NCI-H82 (cell line): ENCODE results near the gene OASL.
"Not testable (repeated sequence)": the region's sequence is repeated elsewhere in the genome, so short reads cannot be mapped to it uniquely, and the experiment has no call there.

Experiments
- DNase-seq: peaks from one replicate; lab custom pipeline; 2025; lab: John Stamatoyannopoulos, UW

Gene OASL, protein sequence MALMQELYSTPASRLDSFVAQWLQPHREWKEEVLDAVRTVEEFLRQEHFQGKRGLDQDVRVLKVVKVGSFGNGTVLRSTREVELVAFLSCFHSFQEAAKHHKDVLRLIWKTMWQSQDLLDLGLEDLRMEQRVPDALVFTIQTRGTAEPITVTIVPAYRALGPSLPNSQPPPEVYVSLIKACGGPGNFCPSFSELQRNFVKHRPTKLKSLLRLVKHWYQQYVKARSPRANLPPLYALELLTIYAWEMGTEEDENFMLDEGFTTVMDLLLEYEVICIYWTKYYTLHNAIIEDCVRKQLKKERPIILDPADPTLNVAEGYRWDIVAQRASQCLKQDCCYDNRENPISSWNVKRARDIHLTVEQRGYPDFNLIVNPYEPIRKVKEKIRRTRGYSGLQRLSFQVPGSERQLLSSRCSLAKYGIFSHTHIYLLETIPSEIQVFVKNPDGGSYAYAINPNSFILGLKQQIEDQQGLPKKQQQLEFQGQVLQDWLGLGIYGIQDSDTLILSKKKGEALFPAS

DNA sequence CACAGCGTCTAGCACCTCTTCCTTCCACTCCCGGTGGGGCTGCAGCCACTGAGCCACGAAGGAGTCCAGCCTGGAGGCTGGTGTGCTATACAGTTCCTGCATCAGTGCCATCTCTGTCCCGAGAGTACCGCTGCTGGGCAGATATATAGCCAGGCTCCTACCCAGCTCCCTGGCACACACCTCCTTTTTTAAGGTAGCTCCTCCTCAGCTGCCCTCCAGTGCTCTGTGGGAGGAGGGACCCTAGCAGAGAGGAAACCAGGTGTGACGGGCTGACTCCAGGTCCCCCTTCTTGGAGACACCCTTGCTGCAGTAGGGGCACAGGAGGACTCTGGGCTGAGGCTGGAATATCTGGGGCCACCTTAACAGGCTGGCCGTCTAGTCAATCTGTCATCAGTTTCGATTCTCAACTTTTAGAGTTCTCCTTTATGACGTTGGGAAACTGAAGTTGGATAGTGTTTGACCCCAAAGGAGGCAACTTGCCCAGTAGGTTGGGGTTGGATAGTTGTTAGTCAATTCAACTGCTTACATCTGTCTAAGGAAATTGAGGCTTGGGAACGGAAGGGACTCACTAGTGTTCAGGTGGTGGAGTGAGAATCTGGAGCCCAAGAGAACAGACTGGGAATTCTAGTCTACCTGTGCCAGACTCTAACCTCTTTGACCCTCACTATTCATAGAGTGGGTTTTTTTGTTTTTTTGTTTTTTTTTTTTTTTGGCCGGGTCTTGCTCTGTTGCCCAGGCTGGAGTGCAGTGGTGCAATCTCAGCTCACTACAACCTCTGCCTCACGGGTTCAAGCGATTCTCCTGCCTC is at the start of gene OASL:
Gene OASL, minus strand, starts transcription at position 386 of the 808 bp plus-strand sequence. Its CDS starts 275 bp downstream, at position 111.
- DNase-seq: no peak

DNA sequence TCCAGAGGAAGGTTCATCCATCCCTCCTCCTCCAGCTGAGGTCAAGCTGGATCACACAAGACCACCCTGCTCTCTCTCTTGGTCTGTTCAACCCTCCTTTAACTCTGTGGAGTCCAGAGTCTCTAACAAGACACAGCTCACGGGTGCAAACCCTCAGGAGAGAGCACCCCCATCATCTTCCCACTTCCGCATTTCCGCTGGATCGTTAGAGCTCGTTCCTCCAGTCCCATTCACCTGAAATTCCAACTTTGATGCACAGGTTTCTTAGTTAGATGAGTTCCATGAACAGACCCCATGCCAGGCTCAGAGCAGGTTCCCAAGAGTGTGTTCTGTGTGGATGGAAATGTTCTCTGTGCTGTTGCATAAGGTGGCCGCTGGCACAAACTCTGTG is 49.1 kb upstream of the OASL start:
- no peak for DNase-seq

DNA sequence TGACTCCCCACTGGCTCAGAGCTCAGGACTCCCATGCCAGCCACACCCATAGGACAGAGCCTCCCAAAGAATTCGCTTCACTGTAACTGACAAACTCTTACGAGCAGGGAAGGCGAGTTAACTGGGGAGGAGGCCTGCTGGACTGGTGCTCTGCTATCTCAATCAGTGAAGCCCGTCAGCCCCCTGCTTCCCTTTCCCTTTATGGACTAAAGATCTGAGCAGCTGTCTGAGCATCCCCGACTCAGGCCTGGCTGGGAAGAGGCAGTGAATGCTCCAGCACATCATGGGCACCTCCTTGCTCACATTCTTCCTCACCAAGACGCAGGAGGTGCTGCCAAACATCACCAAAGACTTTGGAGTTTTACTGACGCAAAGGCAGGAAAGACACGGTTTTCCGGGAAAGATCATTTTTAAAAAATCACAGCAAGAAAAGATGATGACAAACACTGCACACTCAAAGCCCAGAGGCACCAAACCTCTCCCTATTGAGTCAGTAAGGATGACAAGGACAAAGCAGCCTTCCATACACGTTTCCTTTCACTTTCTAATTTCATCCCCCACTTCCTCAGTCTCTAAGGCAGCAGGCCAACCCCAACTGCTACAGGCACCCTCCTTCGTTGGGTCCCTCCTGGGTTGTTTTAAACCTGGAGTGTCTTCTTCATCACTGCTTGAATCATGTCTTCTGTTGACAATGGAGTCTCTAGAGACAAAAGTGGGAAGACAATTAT is 48.6 kb upstream of the OASL start:
- no peak for DNase-seq

DNA sequence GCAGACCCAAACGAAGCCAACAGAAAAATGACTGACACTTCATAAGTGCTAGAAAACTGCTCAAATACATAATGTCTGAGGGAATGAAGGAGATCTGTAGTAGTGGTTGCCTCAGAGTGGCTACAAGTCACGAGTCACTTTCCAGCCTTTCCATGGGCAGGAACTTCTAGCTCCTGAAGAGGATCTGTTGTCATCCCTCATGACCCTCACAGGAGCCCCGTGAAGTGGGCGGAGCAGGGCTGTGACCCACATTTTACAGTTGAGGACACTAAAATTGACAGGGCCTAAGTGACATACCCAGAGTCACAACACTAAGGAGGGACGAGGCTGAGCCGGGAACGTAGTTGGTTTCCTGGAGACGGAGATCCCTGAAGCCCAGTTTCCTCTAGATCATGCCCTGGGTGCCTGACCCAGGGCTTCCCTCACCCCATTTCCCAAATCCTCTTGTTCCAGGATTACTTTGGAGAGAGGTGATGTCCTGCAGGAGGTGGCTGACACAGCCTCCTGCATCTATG is 47.8 kb upstream of the OASL start:
- no peak for DNase-seq

DNA sequence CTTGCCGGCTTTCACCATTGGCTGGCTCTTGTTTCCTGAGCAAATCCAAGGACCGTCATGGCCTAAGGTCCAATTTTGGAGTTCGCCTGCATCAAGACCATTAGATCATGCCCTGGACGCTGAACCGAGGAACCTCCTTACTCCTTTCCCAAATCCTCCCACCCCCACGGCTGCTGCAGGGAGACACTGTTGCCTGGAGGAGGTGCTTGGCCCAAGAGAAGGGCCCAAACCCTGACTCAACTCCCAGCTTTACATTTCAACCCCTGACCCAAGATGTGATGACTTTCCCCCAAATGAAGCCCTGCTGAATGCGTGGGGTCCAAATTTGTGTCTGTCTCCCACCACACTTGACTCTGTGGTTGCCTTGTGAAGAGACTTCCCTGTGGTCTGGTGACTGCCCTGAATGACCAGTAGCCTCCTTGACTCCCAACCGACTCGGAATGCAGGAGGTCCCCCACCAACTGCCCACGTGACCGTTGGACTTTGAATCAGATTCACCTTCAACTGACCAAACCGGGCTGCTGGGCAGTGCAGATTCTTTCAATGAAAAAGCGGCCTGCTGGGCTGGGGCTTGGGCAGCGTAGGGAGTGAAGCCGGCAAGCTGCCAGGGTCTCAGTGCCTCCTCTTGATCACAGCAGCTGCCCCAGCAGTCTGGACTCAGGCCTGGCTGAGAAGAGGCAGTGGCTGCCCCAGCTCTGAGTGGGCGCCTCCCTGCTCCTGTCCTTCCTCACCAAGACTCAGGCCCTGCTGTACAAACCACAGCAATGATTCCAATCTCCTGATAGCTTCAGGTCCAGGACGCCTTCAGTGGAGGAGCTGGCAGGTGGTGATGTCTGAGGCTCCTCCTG is 46.7 kb upstream of the OASL start:
- DNase-seq: no peak

DNA sequence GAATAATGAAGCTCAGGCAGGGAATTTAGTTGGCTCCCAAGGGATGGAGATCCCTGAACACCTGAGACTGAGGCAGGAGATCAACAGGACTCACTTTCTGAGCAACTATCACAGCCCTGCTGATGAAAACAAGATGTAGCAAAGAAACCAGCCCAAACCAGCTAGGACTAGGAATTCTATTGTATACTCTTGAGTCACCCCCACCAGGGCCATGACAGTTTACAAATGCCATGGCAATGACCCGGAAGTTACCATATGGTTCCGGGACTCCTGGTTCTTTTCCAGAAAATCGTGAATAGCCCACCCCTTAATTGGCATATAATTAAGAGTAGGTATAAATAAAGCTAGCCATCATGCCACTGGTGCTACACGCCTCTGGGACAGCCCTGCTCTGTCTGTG is 46.0 kb upstream of the OASL start:
- no peak for DNase-seq

DNA sequence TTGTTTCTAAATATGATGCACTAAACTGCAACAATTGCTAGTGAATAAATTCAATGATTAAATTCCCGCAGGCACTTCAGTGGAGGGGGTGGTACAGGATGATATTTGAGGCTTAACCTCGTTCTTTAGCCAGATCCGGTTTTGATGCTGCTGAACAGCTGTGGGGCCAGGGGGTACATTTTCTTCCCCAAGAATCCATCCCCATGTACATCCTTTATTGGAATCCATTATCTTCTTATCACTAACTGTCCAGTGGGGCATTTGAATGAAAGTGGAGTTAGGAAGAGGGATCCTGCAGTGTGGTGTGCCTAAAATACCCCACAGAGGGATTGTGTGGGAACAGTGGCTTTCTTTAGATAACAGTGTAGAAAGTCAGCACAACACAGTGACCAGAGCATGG is 45.2 kb upstream of the OASL start:
- no peak for DNase-seq

DNA sequence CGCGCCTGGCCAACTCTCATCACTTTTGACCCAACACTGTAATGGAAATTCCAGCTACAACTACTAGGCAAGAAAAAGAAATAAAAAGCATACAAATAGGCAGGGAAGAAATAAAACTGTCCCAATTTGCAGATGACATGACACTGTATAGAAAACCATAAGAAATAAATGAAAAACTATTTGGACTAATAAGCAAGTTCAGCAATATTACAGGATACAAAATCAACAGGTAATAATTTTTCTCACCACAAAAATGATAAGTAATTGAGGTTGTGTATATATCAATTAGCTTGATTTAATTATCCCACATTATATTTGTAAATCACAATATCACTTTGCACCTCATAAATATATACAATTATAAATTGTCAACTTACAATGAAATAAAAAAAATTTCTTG is 41.9 kb upstream of the OASL start:
- no peak for DNase-seq

DNA sequence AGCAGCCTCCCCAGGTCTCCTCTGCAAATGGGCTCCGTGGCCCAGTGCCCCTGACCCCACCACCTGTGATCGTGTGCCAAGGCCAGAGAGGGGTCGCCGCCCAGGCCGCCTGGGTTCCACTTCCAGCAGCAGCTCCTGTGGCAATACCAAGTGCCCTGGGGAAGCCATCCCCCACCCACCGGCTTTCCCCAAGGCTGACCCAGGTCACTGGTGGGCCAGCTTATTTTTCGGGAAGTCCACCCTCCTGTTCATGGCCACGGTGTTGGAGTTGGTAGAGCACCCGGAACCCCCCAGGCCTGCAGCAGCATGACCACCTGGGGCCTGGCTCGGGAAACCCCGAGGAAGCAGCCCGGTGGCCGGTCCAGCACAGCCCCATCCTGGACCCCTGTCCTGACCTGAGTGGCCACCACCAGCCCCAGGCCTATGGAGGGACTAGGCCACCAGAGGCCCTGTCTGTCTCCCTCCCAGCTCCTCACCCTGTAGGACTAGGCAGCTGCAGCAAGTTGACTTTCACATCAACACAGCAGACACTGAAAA is 40.8 kb upstream of the OASL start:
- DNase-seq: no peak

DNA sequence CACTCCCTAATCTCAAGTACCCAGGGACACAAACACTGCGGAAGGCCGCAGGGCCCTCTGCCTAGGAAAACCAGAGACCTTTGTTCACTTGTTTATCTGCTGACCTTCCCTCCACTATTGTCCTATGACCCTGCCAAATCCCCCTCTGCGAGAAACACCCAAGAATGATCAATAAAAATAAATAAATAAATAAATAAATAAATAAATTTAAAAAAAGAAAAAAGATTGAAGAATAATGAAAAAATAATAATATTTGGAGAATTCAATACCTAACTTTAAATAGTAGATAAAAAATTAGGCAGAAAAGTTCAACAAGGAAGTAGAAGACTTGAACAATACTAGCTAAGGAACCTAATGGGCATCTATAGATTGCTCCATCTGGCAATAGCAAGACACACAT is 38.4 kb upstream of the OASL start:
- not testable (repeated sequence) for DNase-seq

DNA sequence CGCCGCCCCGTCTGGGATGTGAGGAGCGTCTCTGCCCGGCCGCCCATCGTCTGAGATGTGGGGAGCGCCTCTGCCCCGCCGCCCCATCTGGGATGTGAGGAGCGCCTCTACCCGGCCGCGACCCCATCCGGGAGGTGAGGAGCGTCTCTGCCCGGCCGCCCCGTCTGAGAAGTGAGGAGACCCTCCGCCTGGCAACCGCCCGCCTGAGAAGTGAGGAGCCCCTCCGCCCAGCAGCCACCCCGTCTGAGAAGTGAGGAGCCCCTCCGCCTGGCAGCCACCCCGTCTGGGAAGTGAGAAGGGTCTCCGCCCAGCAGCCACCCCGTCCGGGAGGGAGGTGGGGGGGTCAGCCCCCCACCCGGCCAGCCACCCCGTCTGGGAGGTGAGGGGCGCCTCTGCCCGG is 36.9 kb upstream of the OASL start:
- not testable (repeated sequence) for DNase-seq

DNA sequence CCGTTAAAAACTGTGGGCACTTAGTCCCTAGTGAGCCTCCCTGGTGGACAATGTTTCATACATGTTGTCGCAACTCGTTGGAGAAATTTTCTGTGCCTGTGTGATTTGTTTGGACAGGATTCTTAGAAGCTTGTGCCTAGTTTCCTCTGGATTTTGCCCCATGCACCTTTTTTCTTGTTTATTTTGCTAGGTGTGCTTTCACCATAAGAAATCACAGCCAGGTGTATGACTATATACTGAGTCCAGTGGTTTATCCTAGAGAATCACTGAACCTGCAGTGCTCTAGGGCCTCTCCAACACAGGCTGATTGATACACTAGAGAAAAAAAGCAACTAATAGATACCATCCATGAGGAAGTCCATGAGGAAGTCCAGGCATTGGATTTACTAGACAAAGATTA is 33.1 kb upstream of the OASL start:
- DNase-seq: no peak

DNA sequence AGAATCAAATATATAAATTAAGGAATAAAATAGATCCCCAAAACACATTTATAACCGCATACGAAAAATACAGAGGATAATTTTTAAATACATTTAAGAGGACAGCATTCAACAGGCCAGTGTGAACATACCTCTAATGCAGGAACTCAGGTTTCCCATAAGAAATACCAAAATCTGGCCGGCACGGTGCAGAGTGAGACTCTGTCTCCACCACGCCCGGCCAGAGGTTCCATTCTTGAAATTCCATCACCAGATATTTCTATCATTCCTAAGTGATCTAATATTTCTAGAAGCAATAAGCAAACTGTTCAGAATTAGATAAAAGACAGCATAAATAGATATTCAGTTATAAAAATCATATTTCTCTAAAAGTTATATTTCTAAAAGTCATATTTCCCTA is 30.2 kb upstream of the OASL start:
- DNase-seq: no peak

DNA sequence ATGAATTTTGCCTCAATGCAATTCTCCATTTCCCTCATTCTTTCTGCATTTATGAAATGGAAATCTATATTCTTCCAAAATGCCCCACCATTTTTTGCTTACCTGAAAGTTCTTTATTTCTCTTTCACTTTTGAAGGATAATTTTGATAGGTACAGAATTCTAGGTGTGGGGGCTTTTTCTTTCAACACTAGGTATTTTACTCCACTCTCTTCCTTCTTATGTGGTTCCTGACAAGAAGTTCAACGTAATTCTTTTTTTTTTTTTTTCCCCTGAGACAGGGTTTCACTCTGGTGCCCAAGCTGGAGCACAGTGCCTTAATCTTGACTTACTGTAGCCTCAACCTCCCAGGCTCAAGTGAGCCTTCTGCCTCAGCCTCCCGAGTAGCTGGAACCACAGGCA is 26.3 kb upstream of the OASL start:
- no peak for DNase-seq

DNA sequence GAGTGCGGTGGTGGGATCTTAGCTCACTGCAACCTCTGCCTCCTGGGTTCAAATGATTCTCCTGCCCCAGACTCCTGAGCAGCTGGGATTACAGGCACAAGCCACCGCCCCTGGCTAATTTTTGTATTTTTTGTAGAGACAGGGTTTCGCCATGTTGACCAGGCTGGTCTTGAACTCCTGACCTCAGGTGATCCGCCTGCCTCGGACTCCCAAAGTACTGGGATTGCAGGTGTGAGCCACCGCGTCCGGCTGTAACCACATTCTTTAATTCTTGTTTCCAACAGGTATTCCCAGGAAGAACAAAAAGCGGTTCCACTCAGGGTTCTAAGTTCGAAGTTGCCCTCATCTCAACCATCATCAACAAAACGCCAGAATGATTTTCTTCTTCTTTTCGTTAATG is 25.5 kb upstream of the OASL start:
- not testable (repeated sequence) for DNase-seq

DNA sequence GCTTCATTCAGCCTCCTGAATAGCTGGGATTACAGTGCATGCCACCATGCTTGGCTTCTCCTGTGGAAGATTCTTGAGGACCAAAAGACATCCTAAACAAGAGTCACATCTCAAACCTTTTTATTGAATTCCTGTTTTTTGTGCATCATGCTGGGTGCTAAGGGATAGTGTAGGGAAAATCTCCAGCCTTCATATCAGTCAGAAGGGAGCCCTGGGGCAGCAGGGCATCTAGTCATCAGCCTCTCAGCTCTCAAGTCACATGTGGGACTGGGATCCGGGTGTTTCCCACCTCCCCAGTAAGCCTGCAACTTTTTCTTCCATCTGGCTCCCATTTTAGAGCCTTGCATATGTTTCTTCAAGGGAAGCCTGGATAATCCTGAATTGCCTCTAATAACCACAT is 25.1 kb upstream of the OASL start:
- no peak for DNase-seq

DNA sequence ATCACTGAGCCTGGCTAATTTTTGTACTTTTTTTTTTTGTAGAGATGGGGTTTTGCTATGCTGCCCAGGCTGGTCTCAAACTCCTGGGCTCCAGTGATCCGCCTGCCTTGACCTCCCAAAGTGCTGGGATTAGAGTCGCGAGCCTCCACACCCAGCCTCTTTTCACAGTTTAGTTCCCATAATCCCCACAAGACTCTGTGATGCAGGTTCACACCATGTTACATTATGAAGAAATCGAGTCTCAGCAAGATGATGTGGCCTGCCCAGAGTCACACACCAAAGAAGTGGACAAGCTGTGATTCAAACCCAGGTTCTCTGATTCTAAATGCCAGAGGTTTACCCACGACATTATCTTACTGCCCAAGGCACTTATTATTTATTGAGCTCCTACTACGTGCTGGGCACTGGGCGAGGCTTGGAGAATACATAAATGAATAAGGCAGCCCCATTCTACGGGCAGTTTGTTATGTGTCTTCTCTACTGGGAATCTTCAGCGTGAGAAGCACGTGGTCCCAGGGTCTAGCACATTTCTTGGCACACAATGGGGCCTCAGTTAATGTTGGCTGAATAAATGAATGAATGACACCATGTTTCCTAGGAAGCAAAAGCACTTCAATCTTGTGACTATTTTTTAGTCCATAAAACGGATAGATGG is 23.5 kb upstream of the OASL start:
- DNase-seq: no peak

DNA sequence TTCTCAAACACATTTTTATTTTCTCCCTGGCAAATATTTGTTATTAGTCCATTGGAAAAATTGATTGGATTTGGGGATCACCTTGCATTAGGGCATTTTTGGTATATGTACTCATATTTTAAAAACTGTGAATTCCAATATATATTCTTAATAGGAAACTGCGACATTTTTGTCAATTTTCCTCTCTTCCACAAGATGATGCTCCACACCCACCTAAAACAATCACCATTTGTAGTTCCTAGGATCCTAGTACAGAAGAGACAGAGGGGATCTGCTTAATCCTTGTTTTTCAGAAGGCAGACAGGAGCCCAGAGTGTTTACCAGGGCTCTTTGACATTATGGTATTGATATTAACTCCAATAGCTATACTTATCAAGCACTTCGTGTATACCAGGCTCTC is 22.8 kb upstream of the OASL start:
- DNase-seq: peak; percentile 9

DNA sequence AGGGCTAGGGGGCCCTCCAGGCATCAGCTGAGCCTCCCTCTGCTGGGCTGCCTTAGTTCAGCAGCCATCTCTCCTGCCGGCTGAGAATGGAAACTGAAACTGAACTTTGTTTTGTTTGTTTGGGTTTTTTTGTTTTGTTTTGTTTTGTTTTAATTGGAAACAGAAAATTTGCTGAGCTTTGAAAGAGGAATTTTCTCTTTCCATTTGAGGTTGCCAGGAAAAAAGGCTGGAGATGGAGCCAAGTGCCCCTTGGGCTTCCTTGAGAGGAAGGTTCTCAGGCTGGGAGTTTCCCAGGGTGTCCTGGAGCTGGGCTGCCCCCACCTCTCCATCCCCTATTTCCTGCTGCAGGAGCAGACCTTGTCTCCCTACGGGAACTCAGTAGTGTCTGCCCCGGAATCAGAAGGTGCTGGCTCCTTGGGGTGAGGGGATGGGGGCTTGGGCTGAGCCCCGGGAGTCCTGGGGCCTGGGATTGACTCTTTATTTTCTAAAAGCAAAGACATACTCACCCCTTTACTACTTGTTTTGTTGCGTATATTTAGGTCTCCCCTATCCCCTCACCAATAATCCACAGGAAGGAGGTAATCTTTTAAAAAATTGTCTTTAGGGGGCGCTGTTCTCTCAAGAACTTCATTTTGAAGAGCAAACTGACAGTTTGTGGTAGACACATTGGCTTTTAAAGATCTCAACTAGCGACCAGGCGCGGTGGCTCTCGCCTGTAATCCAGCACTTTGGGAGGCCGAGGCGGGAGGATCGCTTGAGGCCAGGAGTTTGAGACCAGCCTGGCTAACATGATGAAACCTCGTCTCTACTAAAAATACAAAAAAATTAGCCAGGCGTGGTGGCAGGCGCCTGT is 21.3 kb upstream of the OASL start:
- peak; percentile 76 for DNase-seq
